Measurements from ENCODE around the gene PPP2R5A. TPM values are rescaled to one million over a fixed set of nuclear protein-coding genes. Genes with fewer than 3 reads are reported as not detected.

Gene PPP2R5A
- total RNA-seq, result 26.0 and 52.7 TPM in 2 replicates

GRCh38 chr1:212284744-212285684 lies at the start of gene PPP2R5A:
TSS of gene PPP2R5A (plus strand) at chr1:212285410. CDS start at chr1:212286111, 701 bp downstream.

Other genes with a start within 250 kb of the PPP2R5A start
- gene INTS7, start 249.9 kb upstream of the PPP2R5A start, total RNA-seq, result 14.6 and 18.5 TPM in 2 replicates
- gene DTL, start 249.7 kb upstream of the PPP2R5A start, total RNA-seq, result 10.1 and 21.9 TPM in 2 replicates
- gene PACC1, start 129.5 kb downstream of the PPP2R5A start, total RNA-seq, result 15.8 and 19.2 TPM in 2 replicates
- gene NENF, start 147.5 kb downstream of the PPP2R5A start, total RNA-seq, result 15.3 and 20.8 TPM in 2 replicates